Bronchus fibroblast of lung (primary cell): ENCODE data around the gene HS3ST2. TPM values are rescaled to one million over a fixed set of nuclear protein-coding genes. Genes with fewer than 3 reads are reported as not detected.

ENCODE experiments used
- total RNA-seq: library from RNA; depleted of rRNA; stranded (reverse); fragments of >200 nt; gene quantifications from 2 replicates; pipeline ENCODE4 v1.2.3, GENCODE V29; 2015

The HS3ST2 gene
- not detected in 2 replicates for total RNA-seq

GRCh38 chr16:22813948-22814710, at the start of gene HS3ST2:
Gene HS3ST2 (plus strand): TSS chr16:22814162. CDS start chr16:22814611, 449 bp downstream.

